ENCODE results near the gene PELI1. TPM values are rescaled to one million over a fixed set of nuclear protein-coding genes. Genes with fewer than 3 reads are reported as not detected.
"Not testable (repeated sequence)": the region's sequence is repeated elsewhere in the genome, so short reads cannot be mapped to it uniquely, and the experiment has no call there.

The PELI1 gene
- total RNA-seq, 1 experiment from 2014 or later: 9.4 TPM

- no peak for DNase-seq (ENCODE audit: extremely low read depth, low read depth)
Observed at GRCh38 chr2:64124168-64124567, 20.1 kb downstream of the PELI1 start.

DNA sequence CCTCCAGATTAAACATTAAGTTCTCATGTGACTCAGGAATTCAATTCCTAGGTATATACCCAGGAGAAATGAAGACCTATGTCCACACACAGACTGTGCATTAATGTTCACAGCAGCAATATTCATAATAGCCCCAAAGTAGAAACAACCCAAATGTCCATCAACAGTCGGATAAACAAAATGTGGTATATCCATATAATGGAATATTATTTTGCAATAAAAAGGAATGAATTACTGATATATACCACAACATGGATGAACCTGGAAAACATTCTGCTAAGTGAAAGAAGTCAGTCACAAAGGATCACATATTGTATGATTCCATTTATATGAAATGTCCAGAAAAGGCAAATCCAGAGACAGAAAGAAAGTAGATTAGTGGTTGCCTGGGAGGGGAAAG lies 20.5 kb downstream of the PELI1 start:
- no peak for DNase-seq (ENCODE audit: extremely low read depth, low read depth)

DNA sequence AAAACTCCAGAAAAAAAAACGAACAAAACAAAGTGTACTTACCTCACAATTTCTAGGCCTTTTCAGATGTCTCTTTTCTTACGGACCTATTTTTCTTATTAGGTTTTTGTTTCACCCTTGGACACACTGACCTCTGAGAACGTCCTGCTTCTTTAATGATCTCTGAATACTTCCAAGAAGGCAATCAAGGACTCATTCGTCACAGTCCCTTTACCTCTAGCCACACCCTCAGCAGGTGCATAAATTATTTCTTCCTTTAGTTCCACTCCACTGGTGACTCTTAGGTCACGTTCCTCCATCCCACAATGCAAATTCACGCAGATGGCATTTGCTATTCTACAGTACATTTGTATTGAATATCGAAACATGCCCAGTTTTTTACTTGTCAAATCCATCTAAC lies 21.9 kb downstream of the PELI1 start:
- no peak for DNase-seq (ENCODE audit: extremely low read depth, low read depth)

GRCh38 chr2:64120928-64121327 lies 23.3 kb downstream of the PELI1 start:
- no peak for DNase-seq (ENCODE audit: extremely low read depth, low read depth)

GRCh38 chr2:64120008-64120407 lies 24.2 kb downstream of the PELI1 start:
- DNase-seq (ENCODE audit: extremely low read depth, low read depth): no peak

GRCh38 chr2:64119369-64119768 lies 24.9 kb downstream of the PELI1 start:
- DNase-seq (ENCODE audit: extremely low read depth, low read depth): no peak

DNA sequence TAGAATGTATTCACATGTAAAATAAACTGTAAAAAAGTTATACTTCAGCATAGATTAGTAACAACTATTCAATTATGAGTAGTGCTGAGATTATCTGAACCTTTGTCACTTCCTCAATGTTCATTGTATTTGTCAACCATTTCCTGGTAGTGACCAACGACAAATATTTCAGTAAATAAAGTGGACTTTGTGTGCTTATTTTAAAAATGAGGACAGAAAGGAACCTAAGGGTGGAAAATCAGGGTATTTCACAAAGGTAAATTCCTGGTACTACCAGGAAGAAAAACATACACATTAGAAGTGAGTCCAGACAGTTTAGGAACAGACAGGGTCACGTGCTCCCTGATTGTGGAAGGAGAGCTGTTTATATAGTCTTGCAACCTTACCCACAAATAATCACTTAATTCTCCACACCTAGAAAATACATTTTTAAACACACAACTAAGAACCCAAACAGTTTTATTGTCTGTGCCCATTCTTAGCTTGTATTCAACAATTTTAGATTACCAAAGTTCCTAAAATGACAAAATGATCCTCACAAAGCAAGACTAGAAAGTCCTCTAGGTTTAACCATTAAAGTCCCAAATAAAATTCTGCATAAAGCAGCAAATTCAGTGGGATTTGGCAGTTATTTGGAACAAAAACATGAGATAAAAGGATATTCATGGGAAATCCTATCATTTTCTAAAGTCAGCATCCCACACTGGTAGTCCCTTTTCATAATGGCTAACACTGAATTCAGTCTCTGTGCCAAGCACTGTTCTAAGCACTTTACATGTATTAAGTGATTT lies 28.2 kb downstream of the PELI1 start:
- no peak for DNase-seq (ENCODE audit: extremely low read depth, low read depth)

DNA sequence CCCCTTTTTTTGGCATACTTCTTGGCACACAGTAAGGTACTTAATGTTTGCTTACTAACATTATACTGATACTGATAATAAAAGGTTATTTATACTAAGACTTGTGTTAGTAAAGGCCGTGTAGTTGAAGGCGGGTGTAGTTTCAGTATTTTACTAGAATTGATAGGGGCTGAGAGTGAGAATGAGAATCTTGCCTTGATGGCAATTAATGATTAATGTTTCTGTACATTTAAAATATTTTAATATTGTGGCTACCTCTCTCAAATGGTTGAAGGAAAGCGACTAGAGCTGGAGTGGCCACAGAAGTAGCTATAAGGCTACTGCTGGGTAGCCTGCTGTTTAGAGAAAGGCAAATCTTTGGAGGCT lies 29.3 kb downstream of the PELI1 start:
- DNase-seq (ENCODE audit: extremely low read depth, low read depth): no peak

DNA sequence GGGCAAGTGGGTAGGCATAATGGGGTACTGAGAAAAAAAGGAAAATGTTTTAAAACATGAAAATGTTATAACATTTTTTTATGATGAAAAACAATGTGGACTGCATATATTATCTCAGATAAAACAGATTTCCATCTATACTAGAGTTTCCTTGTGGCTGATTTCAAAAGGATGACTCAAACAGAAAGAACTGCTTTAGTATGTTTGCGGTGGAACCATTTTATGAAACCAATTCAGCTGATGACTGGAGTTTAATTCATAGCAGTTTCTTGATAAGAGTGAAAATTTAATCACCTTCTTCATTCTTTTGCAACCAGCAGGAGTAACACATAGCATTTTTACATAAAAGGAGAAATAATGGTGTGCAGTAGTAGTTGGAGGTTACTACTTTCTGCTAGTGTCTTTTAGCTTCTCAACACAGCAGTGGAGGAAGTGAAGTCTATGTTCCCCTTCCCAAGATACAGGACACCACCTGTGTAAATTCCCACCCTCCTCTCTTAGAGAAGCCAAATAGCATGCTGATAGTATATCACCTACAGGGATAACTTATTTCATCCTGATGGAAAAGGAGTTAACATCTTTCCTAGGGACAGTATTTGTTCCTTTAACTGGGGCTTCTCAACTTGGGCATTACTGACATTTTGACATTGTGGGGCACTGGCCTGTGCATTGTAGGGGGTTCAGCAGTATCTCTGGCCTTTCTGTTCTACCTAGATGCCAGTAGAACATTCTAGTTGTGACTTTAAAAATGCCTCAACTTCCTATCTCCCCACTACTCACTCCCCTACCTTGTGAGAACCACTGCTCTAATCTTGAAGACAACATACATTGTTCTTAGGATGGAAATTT lies 29.9 kb downstream of the PELI1 start:
- no peak for DNase-seq (ENCODE audit: extremely low read depth, low read depth)

DNA sequence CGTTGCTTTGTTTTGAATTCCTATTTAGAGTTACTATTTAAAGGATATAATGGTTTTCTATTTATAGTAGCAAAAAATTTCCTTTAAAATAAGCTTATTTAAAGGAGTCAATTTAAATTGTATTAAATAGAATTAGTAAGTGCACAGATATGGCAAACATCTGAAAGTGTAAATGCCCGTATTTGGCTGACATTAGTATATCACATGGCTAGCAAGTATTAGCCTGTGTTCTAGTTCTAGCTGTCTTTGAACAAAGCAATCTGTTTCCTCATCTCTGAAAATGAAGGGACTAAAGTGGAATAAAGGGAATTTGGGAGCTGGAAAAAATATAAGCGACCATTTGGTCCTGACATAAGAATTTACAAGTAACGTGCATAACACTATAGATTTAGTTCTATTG lies 32.2 kb downstream of the PELI1 start:
- no peak for DNase-seq (ENCODE audit: extremely low read depth, low read depth)

GRCh38 chr2:64111426-64111825 lies 32.8 kb downstream of the PELI1 start:
- DNase-seq (ENCODE audit: extremely low read depth, low read depth): no peak

GRCh38 chr2:64108666-64109241 lies 35.5 kb downstream of the PELI1 start:
- DNase-seq (ENCODE audit: extremely low read depth, low read depth): no peak

DNA sequence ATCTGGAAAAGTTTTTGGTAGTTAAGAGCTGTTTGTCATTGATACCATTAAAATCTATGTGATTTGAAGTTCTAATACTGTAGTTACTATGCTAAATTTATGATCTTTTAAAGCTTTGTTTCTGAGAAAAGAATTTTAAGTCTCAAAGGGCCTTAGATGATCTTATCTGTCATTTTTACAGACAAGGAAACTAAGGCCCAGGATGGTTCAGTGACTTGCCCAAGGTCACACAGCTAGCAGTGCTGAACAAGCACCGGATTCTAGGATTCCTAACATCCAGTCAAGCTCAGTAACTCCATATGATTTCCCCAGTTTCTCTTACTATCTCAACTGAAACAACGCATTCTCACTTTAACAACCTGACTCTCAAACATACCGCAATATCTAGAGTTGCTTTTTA lies 37.7 kb downstream of the PELI1 start:
- DNase-seq (ENCODE audit: extremely low read depth, low read depth): no peak

DNA sequence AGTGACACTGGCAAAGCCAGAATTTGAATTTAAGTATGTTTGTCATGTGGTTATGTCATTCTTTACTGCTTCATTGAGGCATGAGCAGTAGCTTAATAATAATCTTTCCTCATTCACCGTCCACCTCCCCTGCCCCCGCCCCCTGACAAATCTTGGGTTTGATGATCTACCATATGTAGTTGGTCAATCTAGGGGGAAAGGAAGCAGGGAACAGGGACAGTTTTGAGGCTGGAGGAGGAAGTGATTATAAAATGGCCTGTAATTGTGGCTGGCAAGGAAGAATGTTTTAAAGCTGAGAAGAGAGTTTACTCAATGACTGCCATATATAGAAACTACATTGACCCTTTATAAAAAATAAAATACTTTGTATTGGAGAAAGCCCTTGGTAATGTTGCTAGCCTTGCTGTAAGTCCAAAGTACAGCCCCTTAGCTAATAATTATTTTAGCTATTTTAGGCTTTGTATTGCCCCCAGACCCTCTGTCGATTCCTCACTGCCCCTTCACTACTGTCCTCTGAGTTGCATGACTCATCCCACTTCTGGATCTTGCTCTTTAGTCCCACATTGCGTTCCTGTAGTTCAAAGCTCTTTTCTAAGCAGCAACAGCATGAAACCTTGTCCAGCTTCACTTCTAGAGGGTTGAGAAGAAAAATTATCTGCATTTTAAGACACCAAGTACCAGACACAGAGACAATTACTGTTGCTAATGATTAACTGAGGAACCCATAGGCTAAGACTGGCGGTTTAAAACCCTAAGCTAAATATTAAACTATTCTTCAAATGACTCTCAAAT lies 38.4 kb downstream of the PELI1 start:
- DNase-seq (ENCODE audit: extremely low read depth, low read depth): no peak

GRCh38 chr2:64104933-64105332 lies 39.3 kb downstream of the PELI1 start:
- DNase-seq (ENCODE audit: extremely low read depth, low read depth): no peak

DNA sequence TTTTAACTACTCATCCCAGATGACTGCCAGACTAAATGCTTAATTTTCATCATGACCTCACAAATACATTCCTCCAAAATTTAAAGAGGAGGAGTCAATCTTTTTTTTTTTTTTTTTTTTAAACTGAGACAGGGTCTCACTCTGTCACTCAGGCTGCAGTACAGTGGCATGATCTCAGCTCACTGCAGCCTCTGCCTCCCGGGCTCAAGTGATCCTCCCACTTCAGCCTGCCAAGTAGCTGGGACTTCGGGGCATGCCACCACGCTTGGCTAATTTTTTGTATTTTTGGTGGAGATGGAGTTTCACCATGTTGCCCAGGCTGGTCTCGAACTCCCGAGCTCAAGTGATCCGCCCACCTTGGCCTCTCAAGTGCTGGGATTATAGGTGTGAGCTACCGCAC lies 41.5 kb downstream of the PELI1 start:
- DNase-seq (ENCODE audit: extremely low read depth, low read depth): not testable (repeated sequence)

GRCh38 chr2:64101141-64101591 lies 43.1 kb downstream of the PELI1 start:
- no peak for DNase-seq (ENCODE audit: extremely low read depth, low read depth)

DNA sequence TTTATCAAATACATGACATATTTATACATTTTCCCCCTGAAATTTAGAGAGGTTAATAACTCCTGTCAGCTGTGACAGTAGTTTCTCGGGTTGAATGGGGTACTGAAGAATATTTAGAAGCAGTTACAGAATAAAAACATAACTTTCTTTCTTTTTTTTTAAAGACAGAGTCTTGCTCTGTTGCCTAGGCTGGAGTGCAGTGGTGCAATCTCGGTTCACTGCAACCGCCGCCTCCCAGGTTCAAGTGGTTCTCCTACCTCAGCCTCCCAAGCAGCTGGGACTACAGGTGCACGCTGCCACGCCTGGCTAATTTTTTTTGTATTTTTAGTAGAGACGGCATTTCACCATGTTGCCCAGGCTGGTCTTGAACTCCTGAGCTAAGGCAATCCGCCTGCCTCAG lies 43.6 kb downstream of the PELI1 start:
- DNase-seq (ENCODE audit: extremely low read depth, low read depth): not testable (repeated sequence)

GRCh38 chr2:64094663-64095382 lies 49.4 kb downstream of the PELI1 start:
- DNase-seq (ENCODE audit: extremely low read depth, low read depth): no peak

DNA sequence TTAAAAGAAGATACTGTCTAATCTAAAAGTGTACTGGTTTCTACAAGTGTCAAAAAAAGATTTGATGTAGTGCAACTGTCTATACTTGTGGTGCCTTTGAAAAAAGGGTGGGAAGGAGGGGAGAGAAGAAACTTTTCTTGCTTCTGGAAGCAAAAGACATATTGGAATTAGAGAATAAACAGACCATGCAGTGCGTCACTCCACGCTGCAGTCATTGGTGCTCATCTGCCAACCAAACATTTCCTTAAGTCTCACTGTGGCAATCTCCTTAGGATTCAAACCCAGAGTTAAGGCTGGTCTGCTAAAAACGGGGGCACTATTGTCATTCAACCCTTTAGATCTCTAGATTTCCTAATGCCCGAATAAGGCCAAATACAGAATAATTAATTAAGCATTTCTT lies 50.9 kb downstream of the PELI1 start:
- DNase-seq (ENCODE audit: extremely low read depth, low read depth): no peak
